HAP-1 (cell line): ENCODE results near the gene SOCS1.

ENCODE experiments used
- DNase-seq, 2 experiments: peaks; one replicate each; pipeline ENCODE4 v3.0.0-alpha.2; 2016 to 2020; ENCODE audit warnings: low spot score in 2 of 2
- H3K27me3 ChIP-seq: fragments of 250-450 bp; sonication (Bioruptor Pico); 2 replicates; pipeline ENCODE4 v1.5.1; 2020; ENCODE audit warnings: low read depth, mild to moderate bottlenecking, moderate library complexity
- H3K36me3 ChIP-seq: fragments of 250-450 bp; sonication (Bioruptor Pico); replicated peaks from 2 replicates; pipeline ENCODE4 v1.5.1; 2020; ENCODE audit warnings: mild to moderate bottlenecking
- H3K4me1 ChIP-seq: fragments of 250-450 bp; sonication (Bioruptor Pico); 2 replicates; pipeline ENCODE4 v1.5.1; 2020; ENCODE audit warnings: mild to moderate bottlenecking
- H3K4me3 ChIP-seq: fragments of 250-450 bp; sonication (Bioruptor Pico); 2 replicates; pipeline ENCODE4 v1.5.1; 2020; ENCODE audit warnings: mild to moderate bottlenecking, moderate library complexity
- H3K9me3 ChIP-seq: fragments of 250-450 bp; sonication (Bioruptor Pico); 2 replicates; pipeline ENCODE4 v1.5.1; 2020; ENCODE audit warnings: mild to moderate bottlenecking, moderate library complexity
- in situ Hi-C: fragments of 300-500 bp; cut with MboI; formaldehyde crosslinking; loops from 3 replicates; pipeline ENCODE4 v1.14.3; 2020; ENCODE audit warnings: low sequenced_read_pairs, inconsistent platforms, mixed read lengths

Gene SOCS1

DNA sequence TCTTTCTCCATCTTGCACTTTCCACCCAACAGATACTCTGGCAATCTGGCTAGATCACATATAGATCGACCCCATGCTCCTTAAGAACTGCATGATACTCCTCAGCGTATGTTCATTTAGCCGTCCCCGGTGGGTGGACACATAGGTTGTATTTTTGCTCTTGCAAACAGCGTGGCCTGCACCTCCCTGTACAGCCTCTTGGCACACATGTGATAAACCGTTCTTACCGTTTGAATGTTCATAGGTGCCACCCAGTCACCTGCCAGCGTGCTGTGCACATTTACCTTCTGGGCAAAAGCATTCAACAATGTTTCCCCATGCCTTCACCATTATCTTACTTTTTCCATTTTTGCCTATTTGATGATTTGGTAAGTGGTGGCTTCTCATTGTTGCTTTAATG, 6.9 kb upstream of the SOCS1 start:
- DNase-seq: no peak
- Histone ChIP-seq H3K9me3 (no peaks in the 10 kb centered on the region), H3K4me3 (no peak overlapping the region), H3K36me3 (no peaks in the 10 kb centered on the region), H3K27me3 (no peaks in the 10 kb centered on the region), H3K4me1 (no peaks in the 10 kb centered on the region)
- in situ Hi-C loops: loop anchor here (5.0 kb wide), 1 partner anchor 296 kb away; no protein-coding TSS in a partner anchor

DNA sequence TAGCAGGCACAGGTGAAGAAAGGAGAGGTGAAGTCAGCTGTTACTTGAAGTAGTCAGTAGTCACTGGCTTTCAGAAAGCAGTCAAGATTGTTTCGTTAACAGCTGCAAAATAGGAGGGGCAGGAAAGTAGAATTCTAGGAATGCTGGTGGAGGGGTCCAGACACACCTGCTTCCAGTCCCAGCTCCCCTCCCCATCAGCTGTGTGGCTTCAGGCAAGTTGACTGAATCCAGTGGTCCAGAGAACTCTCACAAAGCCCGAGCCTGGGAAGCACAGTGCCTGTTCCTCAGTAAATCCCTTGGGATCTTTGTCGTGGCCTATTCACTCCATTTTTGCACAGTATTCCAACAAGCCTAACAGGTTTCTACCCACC, 4.6 kb upstream of the SOCS1 start:
- no peak for DNase-seq
- H3K9me3 ChIP-seq: no peaks in the 10 kb centered on the region
- H3K4me1 ChIP-seq: peaks cover 4% of the 10 kb centered on the region
- no peaks in the 10 kb centered on the region for H3K27me3 ChIP-seq
- H3K4me3 ChIP-seq: no peak overlapping the region
- H3K36me3 ChIP-seq: no peaks in the 10 kb centered on the region
- in situ Hi-C loops: loop anchor here (5.0 kb wide), 1 partner anchor 293 kb away; no protein-coding TSS in a partner anchor

DNA sequence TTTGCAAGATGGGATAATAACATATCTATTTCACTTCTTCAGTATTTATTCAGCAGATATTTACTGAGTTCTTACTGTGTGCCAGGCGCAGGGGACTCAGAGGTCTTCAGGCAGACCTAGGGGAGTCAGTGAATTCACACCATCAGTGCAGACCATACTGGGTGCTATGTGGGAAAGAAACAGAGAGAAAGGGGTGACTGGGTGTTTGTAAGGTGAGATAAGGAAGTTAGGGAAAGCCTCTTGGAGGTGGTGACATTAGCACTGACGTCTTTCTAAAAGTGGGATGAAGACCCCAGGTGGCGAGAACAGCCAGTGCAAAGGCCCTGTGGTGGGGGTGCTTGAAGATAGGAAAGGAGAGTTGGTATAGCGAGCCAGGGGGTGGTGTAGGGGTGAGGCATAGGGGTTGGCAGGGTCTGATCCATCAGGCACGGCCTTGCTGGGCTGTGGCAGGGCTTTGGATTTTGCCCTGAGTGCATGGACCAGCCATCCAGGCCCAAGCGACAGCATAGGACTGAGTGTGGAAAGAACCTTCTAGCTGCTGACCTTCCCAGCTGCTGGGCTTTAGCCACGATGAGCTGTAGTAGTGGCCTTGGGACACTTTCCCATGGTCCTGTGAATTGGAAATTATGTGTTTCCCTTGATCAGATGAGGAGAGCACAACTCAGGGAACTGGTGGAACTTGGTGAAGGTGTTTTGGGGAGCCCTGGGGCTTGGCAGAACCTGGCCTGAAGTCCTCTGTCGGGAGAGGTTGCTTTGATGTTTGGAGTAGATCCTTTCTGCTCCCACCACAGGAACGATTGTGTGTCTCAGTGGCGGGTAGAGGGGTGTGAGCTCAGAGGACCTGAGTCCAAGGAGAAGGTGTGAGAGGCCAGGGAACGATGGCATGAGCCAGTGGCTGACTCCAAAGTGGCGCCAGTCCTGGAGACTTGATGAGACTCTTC, 3.9 kb upstream of the SOCS1 start:
- Histone ChIP-seq H3K4me3 (no peak overlapping the region), H3K27me3 (no peaks in the 10 kb centered on the region), H3K36me3 (no peaks in the 10 kb centered on the region), H3K9me3 (no peaks in the 10 kb centered on the region), H3K4me1 (peaks cover 4% of the 10 kb centered on the region)
- no peak for DNase-seq
- in situ Hi-C loops: loop anchor here (5.0 kb wide), 1 partner anchor 293 kb away; no protein-coding TSS in a partner anchor

DNA sequence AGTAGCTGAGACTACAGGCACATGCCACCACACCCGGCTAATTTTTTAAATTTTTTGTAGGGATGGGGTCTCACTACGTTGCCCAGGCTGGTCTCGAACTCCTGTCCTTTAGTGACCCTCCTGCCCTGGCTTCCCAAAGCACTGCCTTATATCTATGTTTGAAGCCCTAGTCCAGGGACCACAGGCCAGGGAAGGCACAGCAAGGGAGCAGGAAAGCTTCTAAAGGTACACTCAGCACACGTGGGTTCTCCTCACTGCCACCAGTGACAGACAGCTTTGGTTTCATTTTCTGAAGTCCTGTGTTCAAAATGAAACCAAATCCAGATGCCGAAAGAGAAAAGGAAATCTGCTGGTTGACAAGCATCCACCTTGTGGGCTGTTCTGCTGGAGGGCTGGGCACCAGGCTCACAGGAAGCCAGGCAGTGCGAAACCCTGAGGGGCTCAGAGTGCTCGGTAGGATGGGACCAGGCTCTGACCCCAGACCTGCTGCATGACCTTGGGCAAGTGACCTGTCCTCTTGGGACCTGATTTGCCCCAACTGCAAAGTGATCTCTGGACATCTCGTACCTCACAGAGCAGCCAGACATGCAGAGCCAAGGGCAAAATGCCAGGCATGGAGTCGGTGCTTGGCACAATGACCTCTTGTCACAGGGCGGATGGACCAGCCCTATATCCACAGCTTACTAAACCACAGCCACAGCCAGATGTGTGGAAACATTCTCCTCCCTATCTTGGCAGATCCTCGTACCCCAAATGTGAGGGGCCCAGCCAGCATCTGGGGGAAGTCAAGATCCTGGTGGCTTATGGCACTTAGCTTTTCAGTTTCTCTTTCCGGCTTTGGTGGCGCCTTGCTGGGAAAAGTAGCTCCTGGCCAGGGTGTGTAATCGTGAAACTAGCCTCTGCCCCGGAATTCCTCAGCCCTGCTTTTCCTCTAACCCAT, 2.8 kb upstream of the SOCS1 start:
- no peaks in the 10 kb centered on the region for H3K9me3 ChIP-seq
- no peaks in the 10 kb centered on the region for H3K27me3 ChIP-seq
- no peaks in the 10 kb centered on the region for H3K36me3 ChIP-seq
- peaks cover 11% of the 10 kb centered on the region for H3K4me1 ChIP-seq
- in situ Hi-C loops: no loop called here
- no peak for DNase-seq
- H3K4me3 ChIP-seq: no peak overlapping the region

DNA sequence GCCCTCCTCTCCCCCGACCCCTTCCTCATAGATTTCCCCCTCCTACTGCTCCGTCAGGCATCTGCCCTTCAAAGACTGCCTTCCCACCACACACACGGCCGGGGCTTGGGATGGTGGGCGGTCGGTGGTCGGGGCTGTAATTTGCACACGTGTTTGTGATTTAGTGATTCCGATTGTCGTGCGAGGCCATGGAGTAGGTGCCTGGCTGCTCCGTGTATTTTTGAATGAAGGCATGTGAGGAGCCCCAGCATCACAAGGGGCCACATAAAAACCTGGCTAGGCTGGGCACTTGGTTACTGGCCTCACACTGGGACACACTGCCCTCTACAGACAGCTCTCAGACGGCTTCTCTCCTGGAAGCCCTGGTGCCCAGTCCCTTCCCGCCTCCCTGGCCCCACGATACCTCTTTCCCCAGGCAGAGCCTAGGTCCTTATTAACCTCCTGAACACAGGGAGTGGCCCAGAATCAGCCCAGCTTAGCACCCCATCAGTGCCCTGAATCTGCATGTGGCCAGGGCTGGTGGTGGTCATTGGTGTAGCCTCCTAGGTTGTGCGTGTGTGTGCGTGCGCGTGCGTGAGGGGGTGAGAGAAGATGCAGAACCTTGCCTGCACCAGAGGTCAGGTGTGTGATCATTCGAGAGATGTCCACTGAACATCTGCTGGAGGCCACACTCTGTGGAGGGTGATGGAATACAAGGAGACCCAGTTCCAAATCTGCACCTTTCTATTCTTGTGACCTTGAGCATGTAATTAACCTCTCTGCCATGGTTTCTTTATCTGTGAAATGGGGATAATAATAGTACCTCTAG, 1.3 kb upstream of the SOCS1 start:
- DNase-seq: peak; percentile 79 to 84
- peaks cover 11% of the 10 kb centered on the region for H3K4me1 ChIP-seq
- in situ Hi-C loops: no loop called here

DNA sequence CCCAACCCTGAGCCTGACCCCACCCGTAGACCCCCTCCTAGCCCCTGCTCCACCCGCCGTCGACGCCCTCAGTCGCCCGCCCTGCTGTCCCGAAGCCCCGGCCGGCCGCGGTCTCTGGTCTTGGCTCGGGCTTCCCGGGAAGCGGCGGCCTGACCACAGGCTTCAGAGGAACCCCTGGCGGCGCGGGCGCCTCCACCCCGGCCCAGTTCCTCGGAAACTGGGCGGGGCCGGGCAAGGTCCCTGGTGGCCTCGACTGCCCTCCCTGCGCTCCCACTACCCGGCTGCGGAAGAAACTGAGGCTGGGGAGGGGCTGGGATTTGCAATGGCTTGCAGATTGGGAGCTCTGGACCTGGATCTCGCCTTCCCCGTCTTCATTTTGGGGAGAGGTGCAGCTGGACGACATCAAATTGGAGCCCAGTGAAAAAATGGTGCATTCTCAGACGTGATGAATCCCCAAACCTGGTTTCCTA, 692 bp upstream of the SOCS1 start:
- H3K36me3 ChIP-seq: no peaks in the 10 kb centered on the region
- peak; percentile 31 to 75 for DNase-seq
- in situ Hi-C loops: no loop called here
- H3K9me3 ChIP-seq: no peaks in the 10 kb centered on the region
- peaks cover 11% of the 10 kb centered on the region for H3K4me1 ChIP-seq
- H3K4me3 ChIP-seq: peak overlapping the region; percentile 77
- H3K27me3 ChIP-seq: no peaks in the 10 kb centered on the region

More for the DNA sequence above, 1.3 kb upstream of the SOCS1 start:
- peak overlapping the region; percentile 77 for H3K4me3 ChIP-seq
- H3K9me3 ChIP-seq: no peaks in the 10 kb centered on the region
- no peaks in the 10 kb centered on the region for H3K36me3 ChIP-seq
- H3K27me3 ChIP-seq: no peaks in the 10 kb centered on the region

DNA sequence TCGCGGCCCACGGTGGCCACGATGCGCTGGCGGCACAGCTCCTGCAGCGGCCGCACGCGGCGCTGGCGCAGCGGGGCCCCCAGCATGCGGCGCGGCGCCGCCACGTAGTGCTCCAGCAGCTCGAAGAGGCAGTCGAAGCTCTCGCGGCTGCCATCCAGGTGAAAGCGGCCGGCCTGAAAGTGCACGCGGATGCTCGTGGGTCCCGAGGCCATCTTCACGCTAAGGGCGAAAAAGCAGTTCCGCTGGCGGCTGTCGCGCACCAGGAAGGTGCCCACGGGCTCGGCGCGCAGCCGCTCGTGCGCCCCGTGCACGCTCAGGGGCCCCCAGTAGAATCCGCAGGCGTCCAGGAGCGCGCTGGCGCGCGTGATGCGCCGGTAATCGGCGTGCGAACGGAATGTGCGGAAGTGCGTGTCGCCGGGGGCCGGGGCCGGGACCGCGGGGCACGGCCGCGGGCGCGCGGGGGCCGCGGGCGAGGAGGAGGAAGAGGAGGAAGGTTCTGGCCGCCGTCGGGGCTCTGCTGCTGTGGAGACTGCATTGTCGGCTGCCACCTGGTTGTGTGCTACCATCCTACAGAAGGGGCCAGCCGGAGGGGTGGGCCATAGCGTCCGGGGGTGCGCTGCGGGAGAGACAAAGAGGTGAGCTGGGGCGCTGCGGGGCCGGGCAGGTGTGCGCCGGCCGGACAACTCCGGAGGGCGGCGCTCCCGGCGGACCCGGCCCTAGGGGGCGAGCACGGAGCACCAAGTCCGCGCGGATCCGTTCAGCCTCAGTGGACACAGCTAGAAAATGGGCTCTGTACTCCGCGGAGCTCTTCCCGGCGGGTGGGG, 879 bp downstream of the SOCS1 start:
- peaks cover 11% of the 10 kb centered on the region for H3K4me1 ChIP-seq
- peak; percentile 28 to 64 for DNase-seq
- H3K36me3 ChIP-seq: no peaks in the 10 kb centered on the region
- peak overlapping the region; percentile 77 for H3K4me3 ChIP-seq
- H3K27me3 ChIP-seq: no peaks in the 10 kb centered on the region
- in situ Hi-C loops: no loop called here
- H3K9me3 ChIP-seq: no peaks in the 10 kb centered on the region

DNA sequence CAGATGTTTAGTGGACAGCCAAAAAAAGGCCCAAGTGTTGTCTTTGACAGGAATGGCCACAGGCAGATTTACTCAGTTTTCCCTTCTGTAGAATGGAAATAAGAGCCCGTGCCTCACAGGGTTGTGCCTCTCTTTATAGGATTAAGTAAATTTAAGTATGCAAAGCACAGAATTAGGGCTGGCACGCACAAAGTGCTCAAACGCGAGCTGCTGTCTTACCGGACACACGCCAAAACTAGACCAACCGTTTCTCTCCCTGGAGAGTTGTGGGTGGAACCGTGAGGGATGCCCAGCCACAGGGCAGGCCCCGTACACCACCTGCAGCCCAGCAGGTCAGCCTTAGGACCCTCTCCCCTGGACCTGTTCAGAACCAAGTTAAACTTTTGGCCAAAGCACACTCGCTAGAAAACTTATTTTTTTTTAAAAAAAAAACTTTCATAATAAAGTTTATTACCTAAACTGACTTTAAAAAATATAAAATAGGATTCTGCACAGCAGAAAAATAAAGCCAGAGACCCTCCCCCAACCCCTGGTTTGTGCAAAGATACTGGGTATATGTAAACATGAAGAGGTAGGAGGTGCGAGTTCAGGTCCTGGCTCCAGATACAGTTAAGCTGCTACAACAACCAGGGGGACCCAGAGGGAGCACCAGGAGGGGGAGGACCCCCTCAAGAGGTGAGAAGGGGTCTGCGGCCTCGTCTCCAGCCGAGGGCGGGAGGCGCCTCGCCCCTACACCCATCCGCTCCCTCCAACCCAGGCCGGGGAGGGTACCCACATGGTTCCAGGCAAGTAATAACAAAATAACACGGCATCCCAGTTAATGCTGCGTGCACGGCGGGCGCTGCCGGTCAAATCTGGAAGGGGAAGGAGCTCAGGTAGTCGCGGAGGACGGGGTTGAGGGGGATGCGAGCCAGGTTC, 1.8 kb downstream of the SOCS1 start:
- in situ Hi-C loops: no loop called here
- Histone ChIP-seq H3K27me3 (no peaks in the 10 kb centered on the region), H3K36me3 (no peaks in the 10 kb centered on the region), H3K4me1 (peaks cover 11% of the 10 kb centered on the region), H3K9me3 (no peaks in the 10 kb centered on the region), H3K4me3 (peak overlapping the region; percentile 77)
- no peak for DNase-seq

DNA sequence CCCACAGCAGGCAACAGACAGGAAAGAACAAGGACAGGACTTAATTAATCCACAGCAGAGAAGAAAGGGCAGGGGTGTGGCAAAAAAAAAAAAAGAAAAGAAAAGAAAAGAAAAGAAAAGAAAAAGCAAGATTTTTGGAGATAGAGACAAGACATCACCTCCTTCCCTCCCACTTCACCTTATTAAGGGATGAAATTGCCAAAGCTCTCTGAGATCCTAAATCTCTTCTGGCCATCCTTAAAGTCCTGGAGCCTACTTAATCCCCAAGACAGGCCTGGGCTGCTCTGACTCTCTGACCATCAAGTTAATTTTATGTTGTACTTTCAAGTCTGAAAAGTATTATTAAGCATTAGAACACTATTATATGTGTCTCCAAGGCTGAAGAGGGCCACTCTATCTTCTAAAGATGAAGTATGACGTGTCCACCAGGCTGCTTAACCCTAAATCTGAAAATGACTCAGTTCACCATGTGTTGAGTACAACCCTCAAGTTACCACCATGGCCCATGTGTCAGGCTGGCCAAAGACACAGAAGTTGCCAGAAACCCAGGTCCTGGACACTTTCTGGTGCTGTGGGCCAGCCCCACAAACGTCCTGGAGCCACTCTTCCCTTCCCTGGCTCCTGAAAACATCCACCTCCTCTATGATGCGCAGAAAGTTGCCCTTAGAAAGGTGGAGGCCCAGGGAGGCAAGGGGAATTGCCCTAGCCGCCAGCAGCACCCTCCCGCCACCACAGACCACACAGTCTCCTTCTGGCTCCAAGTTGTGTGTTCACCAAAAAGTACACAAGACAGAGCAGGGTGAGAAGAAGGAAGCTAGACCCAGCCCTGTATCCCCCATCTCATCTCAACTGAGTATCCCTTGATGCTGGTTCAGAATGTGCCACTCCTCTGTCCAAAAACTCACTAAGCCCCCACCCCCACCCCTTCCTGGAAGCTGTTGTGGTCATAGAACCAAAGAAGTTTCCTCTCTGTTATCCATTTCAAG, 2.7 kb downstream of the SOCS1 start:
- H3K4me1 ChIP-seq: peaks cover 11% of the 10 kb centered on the region
- no peak for DNase-seq
- no peaks in the 10 kb centered on the region for H3K9me3 ChIP-seq
- in situ Hi-C loops: no loop called here
- no peak overlapping the region for H3K4me3 ChIP-seq
- H3K36me3 ChIP-seq: no peaks in the 10 kb centered on the region
- no peaks in the 10 kb centered on the region for H3K27me3 ChIP-seq

DNA sequence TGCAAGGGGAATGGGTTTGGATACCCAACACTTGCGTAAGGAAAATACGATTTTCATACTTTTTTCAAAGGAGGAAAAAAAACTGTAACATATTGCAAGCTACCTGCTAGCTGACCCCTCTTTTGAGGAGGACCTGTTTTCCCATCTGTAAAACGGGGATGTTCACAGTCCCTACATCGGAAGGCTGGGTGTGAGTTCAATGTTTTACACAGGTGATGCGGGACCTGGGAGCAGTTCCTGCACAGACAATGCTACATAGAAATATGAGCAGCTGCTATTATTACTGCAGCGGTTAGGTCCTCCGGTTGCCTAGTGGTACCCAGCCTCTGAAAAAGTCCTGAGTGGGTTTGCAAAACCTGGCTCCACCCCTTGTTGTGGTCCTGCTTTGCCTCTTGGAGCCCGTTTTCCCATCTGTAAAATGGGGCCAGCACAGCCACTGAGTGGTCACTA, 3.5 kb downstream of the SOCS1 start:
- no peak for DNase-seq
- H3K27me3 ChIP-seq: no peaks in the 10 kb centered on the region
- H3K36me3 ChIP-seq: no peaks in the 10 kb centered on the region
- H3K4me1 ChIP-seq: peaks cover 11% of the 10 kb centered on the region
- H3K4me3 ChIP-seq: no peak overlapping the region
- H3K9me3 ChIP-seq: no peaks in the 10 kb centered on the region
- in situ Hi-C loops: no loop called here
